ENCODE measurements around the gene FBXO38. TPM values are rescaled to one million over a fixed set of nuclear protein-coding genes. Genes with fewer than 3 reads are reported as not detected.

The FBXO38 gene
- total and polyA plus RNA-seq, 12 donors, result 12.3 to 88.2 (median 41.9) TPM

DNA sequence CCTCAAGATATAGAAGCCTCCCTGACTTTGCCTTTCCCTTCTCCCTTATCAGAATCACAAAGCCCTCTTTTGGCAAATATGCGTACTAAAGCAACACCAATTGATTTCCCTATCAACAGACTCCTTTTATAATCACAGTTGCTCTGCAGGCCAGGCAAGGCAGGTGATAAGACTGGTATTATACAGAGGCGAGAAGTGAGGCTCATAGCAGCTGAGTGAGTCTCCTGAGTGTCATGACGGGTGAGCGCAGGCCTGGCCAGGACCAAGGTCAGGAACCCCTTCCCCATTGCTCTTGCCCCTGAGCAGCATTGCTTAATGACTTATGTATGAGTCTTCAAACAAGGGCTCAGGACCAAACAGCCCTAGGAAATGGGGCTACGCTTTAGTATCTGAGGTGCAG, 70.8 kb downstream of the FBXO38 start:
- no peaks in the 10 kb centered on the region for H3K4me1 ChIP-seq (replicated peaks in 1 of 2)
- TF ChIP-seq, protein P1, sequence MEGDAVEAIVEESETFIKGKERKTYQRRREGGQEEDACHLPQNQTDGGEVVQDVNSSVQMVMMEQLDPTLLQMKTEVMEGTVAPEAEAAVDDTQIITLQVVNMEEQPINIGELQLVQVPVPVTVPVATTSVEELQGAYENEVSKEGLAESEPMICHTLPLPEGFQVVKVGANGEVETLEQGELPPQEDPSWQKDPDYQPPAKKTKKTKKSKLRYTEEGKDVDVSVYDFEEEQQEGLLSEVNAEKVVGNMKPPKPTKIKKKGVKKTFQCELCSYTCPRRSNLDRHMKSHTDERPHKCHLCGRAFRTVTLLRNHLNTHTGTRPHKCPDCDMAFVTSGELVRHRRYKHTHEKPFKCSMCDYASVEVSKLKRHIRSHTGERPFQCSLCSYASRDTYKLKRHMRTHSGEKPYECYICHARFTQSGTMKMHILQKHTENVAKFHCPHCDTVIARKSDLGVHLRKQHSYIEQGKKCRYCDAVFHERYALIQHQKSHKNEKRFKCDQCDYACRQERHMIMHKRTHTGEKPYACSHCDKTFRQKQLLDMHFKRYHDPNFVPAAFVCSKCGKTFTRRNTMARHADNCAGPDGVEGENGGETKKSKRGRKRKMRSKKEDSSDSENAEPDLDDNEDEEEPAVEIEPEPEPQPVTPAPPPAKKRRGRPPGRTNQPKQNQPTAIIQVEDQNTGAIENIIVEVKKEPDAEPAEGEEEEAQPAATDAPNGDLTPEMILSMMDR (IDR thresholded peaks at IDR 0.05), result no peak
- no peak for TF ChIP-seq POLR2A (IDR thresholded peaks at IDR 0.05)
- no peaks in the 10 kb centered on the region for H3K9me3 ChIP-seq (replicated peaks in 1 of 3)
- H3K27me3 ChIP-seq, result no peaks in the 10 kb centered on the region
- no peak overlapping the region for H3K4me3 ChIP-seq
- H3K27ac ChIP-seq, result no peak overlapping the region
- DNase-seq, result no peak
- no peaks in the 10 kb centered on the region for H3K36me3 ChIP-seq (replicated peaks in 1 of 2)
- WGBS, 4 donors, result 71 to 93% (median 88%) methylated on average over 5 of the region's 5 CpGs
- intact Hi-C loops (cut with DNase I), result no loop called here

DNA sequence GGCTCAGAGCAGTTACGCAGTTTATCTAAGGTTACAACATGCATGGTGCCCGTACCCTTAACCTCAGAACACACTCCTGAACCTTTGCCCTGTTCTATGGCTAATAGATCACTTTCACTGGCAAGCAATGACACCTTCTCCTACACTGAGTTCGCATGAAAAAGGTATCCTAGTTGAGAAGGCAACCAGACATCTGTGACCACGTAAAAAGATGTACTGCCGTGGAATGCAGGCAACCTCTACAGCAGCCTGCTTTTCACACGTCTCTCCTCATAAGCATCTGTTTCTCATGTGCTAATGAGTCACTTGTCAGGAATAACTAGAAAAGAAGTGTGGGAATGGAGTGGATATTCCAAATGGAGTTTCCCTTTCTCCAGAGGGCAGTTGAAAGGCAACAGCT, 71.4 kb downstream of the FBXO38 start:
- H3K27ac ChIP-seq, result no peak overlapping the region
- TF ChIP-seq, protein P1 (IDR thresholded peaks at IDR 0.05), result no peak
- H3K4me3 ChIP-seq, result no peak overlapping the region
- H3K9me3 ChIP-seq (replicated peaks in 1 of 3), result no peaks in the 10 kb centered on the region
- intact Hi-C loops (cut with DNase I), result no loop called here
- no peaks in the 10 kb centered on the region for H3K4me1 ChIP-seq (replicated peaks in 1 of 2)
- WGBS, 4 donors, result 75 to 80% (median 78%) methylated on average over 6 of the region's 6 CpGs
- H3K27me3 ChIP-seq, result no peaks in the 10 kb centered on the region
- no peak for DNase-seq
- no peaks in the 10 kb centered on the region for H3K36me3 ChIP-seq (replicated peaks in 1 of 2)

DNA sequence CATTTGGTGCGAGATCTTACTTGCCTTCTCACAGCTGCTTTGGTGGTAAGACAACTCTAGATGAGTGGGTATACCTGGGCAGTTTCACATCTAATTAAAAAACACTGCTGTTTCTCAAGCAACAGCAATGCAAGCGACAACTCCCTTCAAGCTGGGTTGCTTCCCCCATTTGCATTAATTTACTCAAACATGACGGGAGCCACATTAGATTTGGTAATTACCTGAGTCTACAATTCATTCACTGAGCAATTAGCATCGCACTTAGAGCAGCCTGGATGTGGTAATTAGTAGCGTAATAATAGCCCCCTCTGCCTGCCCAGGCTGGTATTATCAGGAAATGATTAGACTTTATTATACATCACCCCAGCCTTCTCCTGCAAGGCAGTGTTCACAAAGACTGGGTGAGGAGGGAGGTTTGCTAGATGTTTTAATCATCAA, 73.4 kb downstream of the FBXO38 start:
- H3K9me3 ChIP-seq (replicated peaks in 1 of 3), result peaks cover 0 to 6% (median 0%) of the 10 kb centered on the region in 3 donors
- DNase-seq, result no peak
- H3K27me3 ChIP-seq, result no peaks in the 10 kb centered on the region
- no peak overlapping the region for H3K27ac ChIP-seq
- WGBS, 4 donors, result 39 to 64% (median 51%) methylated on average over 5 of the region's 5 CpGs
- no peaks in the 10 kb centered on the region for H3K36me3 ChIP-seq (replicated peaks in 1 of 2)
- TF ChIP-seq POLR2A (IDR thresholded peaks at IDR 0.05), result no peak
- TF ChIP-seq, protein P1 (IDR thresholded peaks at IDR 0.05), result peak in 1 of 6 experiments; percentile 9
- H3K4me3 ChIP-seq, result no peak overlapping the region
- intact Hi-C loops (cut with DNase I), result no loop called here
- no peaks in the 10 kb centered on the region for H3K4me1 ChIP-seq (replicated peaks in 1 of 2)

DNA sequence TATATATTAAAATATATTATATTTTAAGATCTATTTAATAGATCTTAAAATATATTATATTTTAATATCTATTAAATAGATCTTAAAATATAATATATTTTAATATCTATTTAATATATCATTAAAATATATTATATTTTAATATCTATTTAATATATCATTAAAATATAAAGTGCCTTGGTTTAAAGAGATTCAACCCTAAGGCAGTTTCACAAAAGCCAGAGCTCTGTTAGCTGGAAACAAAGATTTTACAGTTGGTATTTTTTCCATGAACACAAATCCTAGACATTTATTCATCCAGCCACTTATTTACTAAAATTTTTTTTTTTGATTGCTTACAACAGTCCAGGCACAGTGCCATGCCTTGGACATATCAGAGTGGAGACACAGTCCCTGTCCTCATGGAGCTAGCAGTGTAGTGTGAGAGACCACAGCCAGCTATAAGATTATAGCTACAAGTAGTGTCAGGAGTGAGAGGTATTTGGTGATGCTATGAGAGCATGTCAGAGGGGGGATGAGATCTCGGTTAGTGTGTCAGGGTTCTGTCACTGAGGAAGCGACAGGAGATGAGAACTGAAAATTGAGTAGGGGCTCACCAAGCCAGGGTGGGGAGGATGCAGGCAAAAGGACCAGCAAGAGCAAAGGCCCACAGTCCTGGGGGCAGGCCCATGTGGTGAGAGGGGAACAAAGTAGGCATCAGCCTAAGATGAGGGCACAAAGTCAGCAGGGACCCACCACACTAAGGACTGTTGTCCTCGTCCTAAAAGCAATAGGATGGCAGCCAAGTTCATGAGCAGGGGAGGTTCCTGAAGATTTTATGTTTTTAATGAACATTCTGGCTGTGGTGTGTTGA, 74.5 kb downstream of the FBXO38 start:
- no peak overlapping the region for H3K27ac ChIP-seq
- intact Hi-C loops (cut with DNase I), result no loop called here
- WGBS, 4 donors, result 76 to 92% (median 82%) methylated on average over 3 of the region's 3 CpGs
- peaks cover 0 to 6% (median 0%) of the 10 kb centered on the region in 3 donors for H3K9me3 ChIP-seq (replicated peaks in 1 of 3)
- no peaks in the 10 kb centered on the region for H3K36me3 ChIP-seq (replicated peaks in 1 of 2)
- no peak overlapping the region for H3K4me3 ChIP-seq
- DNase-seq, result no peak
- TF ChIP-seq, protein P1 (IDR thresholded peaks at IDR 0.05), result no peak
- no peak for TF ChIP-seq POLR2A (IDR thresholded peaks at IDR 0.05)
- no peaks in the 10 kb centered on the region for H3K4me1 ChIP-seq (replicated peaks in 1 of 2)
- H3K27me3 ChIP-seq, result no peaks in the 10 kb centered on the region

Measured in adrenal gland (tissue), 12 donors.